ENCODE results near the gene AMY2A. TPM values are rescaled to one million over a fixed set of nuclear protein-coding genes. Genes with fewer than 3 reads are reported as not detected.
"Not testable (repeated sequence)": the region's sequence is repeated elsewhere in the genome, so short reads cannot be mapped to it uniquely, and the experiment has no call there.

The AMY2A gene
- total RNA-seq, 5 donors from 2014 or later (not counting 1 experiment from before 2014, with no cell fraction given), result 0.82 to 1.6 (median 0.98) TPM; not detected in 2

- no CpG with 5 or more reads among the region's 2 CpGs for WGBS (ENCODE audit: insufficient coverage)
Measured at GRCh38 chr1:103584537-103584936, 32.7 kb upstream of the AMY2A start.

GRCh38 chr1:103602740-103603139 is 14.5 kb upstream of the AMY2A start:
- WGBS (ENCODE audit: insufficient coverage), result no CpG with 5 or more reads among the region's 3 CpGs
- CTCF ChIA-PET; H3K9me3 Mint-ChIP-seq; POLR2A ChIA-PET; H3K27me3 ChIP-seq (replicated peaks in 1 of 2; ENCODE audit: control insufficient read depth in 2 of 2, extremely low read depth in 1 of 2, insufficient read depth in 2 of 2, low read length in 1 of 2); H3K4me3 ChIP-seq (ENCODE audit: control insufficient read depth in 1 of 2, extremely low read depth in 1 of 2, low read length in 1 of 2); H3K36me3 Mint-ChIP-seq; H3K27me3 Mint-ChIP-seq; H3K27ac ChIP-seq (ENCODE audit: low read length); H3K36me3 ChIP-seq (ENCODE audit: control insufficient read depth in 2 of 2, extremely low read depth in 1 of 2, insufficient read depth in 1 of 2, low read length in 1 of 2); H3K4me3 Mint-ChIP-seq; H3K27ac Mint-ChIP-seq; H3K4me1 ChIP-seq (ENCODE audit: control insufficient read depth in 1 of 2, extremely low read depth in 1 of 2, insufficient read depth in 2 of 2, low read length in 2 of 2); DNase-seq; H3K4me1 Mint-ChIP-seq; H3K9me3 ChIP-seq; ATAC-seq (replicated peaks in 1 of 4): not testable (repeated sequence)

More at GRCh38 chr1:103584537-103584936, 32.7 kb upstream of the AMY2A start:
- Mint-ChIP-seq H3K4me3 (no peak overlapping the region), H3K36me3 (peaks cover 9% of the 10 kb centered on the region), H3K9me3 (peaks cover 7 to 9% (median 7%) of the 10 kb centered on the region in 3 donors), H3K27ac (no peak overlapping the region), H3K27me3 (peaks cover 0 to under 1% of the 10 kb centered on the region in 2 donors), H3K4me1 (no peaks in the 10 kb centered on the region)
- ChIA-PET CTCF (no interaction called here), POLR2A (no interaction called here)
- no peak for DNase-seq
- H3K36me3 ChIP-seq (ENCODE audit: control insufficient read depth in 2 of 2, extremely low read depth in 1 of 2, insufficient read depth in 1 of 2, low read length in 1 of 2), result peaks cover 0 to 2% of the 10 kb centered on the region in 2 donors
- no peaks in the 10 kb centered on the region for H3K4me1 ChIP-seq (ENCODE audit: control insufficient read depth in 1 of 2, extremely low read depth in 1 of 2, insufficient read depth in 2 of 2, low read length in 2 of 2)
- H3K4me3 ChIP-seq (ENCODE audit: control insufficient read depth in 1 of 2, extremely low read depth in 1 of 2, low read length in 1 of 2), result no peak overlapping the region
- ATAC-seq (replicated peaks in 1 of 4), result no peak
- no peak overlapping the region for H3K27ac ChIP-seq (ENCODE audit: low read length)
- no peaks in the 10 kb centered on the region for H3K9me3 ChIP-seq
- H3K27me3 ChIP-seq (replicated peaks in 1 of 2; ENCODE audit: control insufficient read depth in 2 of 2, extremely low read depth in 1 of 2, insufficient read depth in 2 of 2, low read length in 1 of 2), result no peaks in the 10 kb centered on the region

GRCh38 chr1:103616362-103616761 is 865 bp upstream of the AMY2A start:
- Histone ChIP-seq H3K36me3 (ENCODE audit: control insufficient read depth in 2 of 2, extremely low read depth in 1 of 2, insufficient read depth in 1 of 2, low read length in 1 of 2) (no peaks in the 10 kb centered on the region), H3K27ac (ENCODE audit: low read length) (no peak overlapping the region), H3K9me3 (no peaks in the 10 kb centered on the region), H3K4me3 (ENCODE audit: control insufficient read depth in 1 of 2, extremely low read depth in 1 of 2, low read length in 1 of 2) (no peak overlapping the region), H3K27me3 (replicated peaks in 1 of 2; ENCODE audit: control insufficient read depth in 2 of 2, extremely low read depth in 1 of 2, insufficient read depth in 2 of 2, low read length in 1 of 2) (no peaks in the 10 kb centered on the region), H3K4me1 (ENCODE audit: control insufficient read depth in 1 of 2, extremely low read depth in 1 of 2, insufficient read depth in 2 of 2, low read length in 2 of 2) (no peaks in the 10 kb centered on the region)
- Mint-ChIP-seq H3K36me3 (no peaks in the 10 kb centered on the region), H3K4me1 (no peaks in the 10 kb centered on the region), H3K4me3 (no peak overlapping the region), H3K27ac (no peak overlapping the region), H3K27me3 (no peaks in the 10 kb centered on the region), H3K9me3 (no peaks in the 10 kb centered on the region)
- DNase-seq (no peak), ATAC-seq (replicated peaks in 1 of 4) (no peak)
- 100% methylated on average over 1 of the region's 2 CpGs for WGBS (ENCODE audit: insufficient coverage)
- ChIA-PET POLR2A (no interaction called here), CTCF (no interaction called here)

GRCh38 chr1:103627436-103627835 is 10.2 kb downstream of the AMY2A start:
- DNase-seq; H3K27ac ChIP-seq (ENCODE audit: low read length); H3K9me3 Mint-ChIP-seq; H3K36me3 ChIP-seq (ENCODE audit: control insufficient read depth in 2 of 2, extremely low read depth in 1 of 2, insufficient read depth in 1 of 2, low read length in 1 of 2); H3K27me3 ChIP-seq (replicated peaks in 1 of 2; ENCODE audit: control insufficient read depth in 2 of 2, extremely low read depth in 1 of 2, insufficient read depth in 2 of 2, low read length in 1 of 2); H3K36me3 Mint-ChIP-seq; CTCF ChIA-PET; H3K4me3 Mint-ChIP-seq; POLR2A ChIA-PET; H3K4me1 ChIP-seq (ENCODE audit: control insufficient read depth in 1 of 2, extremely low read depth in 1 of 2, insufficient read depth in 2 of 2, low read length in 2 of 2); ATAC-seq (replicated peaks in 1 of 4); H3K4me1 Mint-ChIP-seq; H3K27me3 Mint-ChIP-seq; H3K4me3 ChIP-seq (ENCODE audit: control insufficient read depth in 1 of 2, extremely low read depth in 1 of 2, low read length in 1 of 2); H3K9me3 ChIP-seq; H3K27ac Mint-ChIP-seq: not testable (repeated sequence)
- no CpG with 5 or more reads among the region's 4 CpGs for WGBS (ENCODE audit: insufficient coverage)

- H3K36me3 Mint-ChIP-seq; POLR2A ChIA-PET; H3K27me3 Mint-ChIP-seq; DNase-seq; H3K4me1 Mint-ChIP-seq; H3K9me3 Mint-ChIP-seq; H3K27ac Mint-ChIP-seq; H3K27ac ChIP-seq (ENCODE audit: low read length); H3K27me3 ChIP-seq (replicated peaks in 1 of 2; ENCODE audit: control insufficient read depth in 2 of 2, extremely low read depth in 1 of 2, insufficient read depth in 2 of 2, low read length in 1 of 2); CTCF ChIA-PET; H3K9me3 ChIP-seq; H3K4me3 Mint-ChIP-seq; ATAC-seq (replicated peaks in 1 of 4); H3K4me3 ChIP-seq (ENCODE audit: control insufficient read depth in 1 of 2, extremely low read depth in 1 of 2, low read length in 1 of 2); H3K4me1 ChIP-seq (ENCODE audit: control insufficient read depth in 1 of 2, extremely low read depth in 1 of 2, insufficient read depth in 2 of 2, low read length in 2 of 2); H3K36me3 ChIP-seq (ENCODE audit: control insufficient read depth in 2 of 2, extremely low read depth in 1 of 2, insufficient read depth in 1 of 2, low read length in 1 of 2): not testable (repeated sequence)
- WGBS (ENCODE audit: insufficient coverage), result no CpG with 5 or more reads among the region's 3 CpGs
Measured at GRCh38 chr1:103641194-103641593, 24.0 kb downstream of the AMY2A start.

GRCh38 chr1:103643908-103644307 is 26.7 kb downstream of the AMY2A start:
- H3K36me3 Mint-ChIP-seq; H3K27me3 Mint-ChIP-seq; H3K27me3 ChIP-seq (replicated peaks in 1 of 2; ENCODE audit: control insufficient read depth in 2 of 2, extremely low read depth in 1 of 2, insufficient read depth in 2 of 2, low read length in 1 of 2); H3K27ac ChIP-seq (ENCODE audit: low read length); H3K4me3 ChIP-seq (ENCODE audit: control insufficient read depth in 1 of 2, extremely low read depth in 1 of 2, low read length in 1 of 2); DNase-seq; H3K9me3 Mint-ChIP-seq; H3K27ac Mint-ChIP-seq; H3K4me1 ChIP-seq (ENCODE audit: control insufficient read depth in 1 of 2, extremely low read depth in 1 of 2, insufficient read depth in 2 of 2, low read length in 2 of 2); H3K4me3 Mint-ChIP-seq; POLR2A ChIA-PET; H3K4me1 Mint-ChIP-seq; H3K9me3 ChIP-seq; CTCF ChIA-PET; ATAC-seq (replicated peaks in 1 of 4); H3K36me3 ChIP-seq (ENCODE audit: control insufficient read depth in 2 of 2, extremely low read depth in 1 of 2, insufficient read depth in 1 of 2, low read length in 1 of 2): not testable (repeated sequence)
- no CpG with 5 or more reads among the region's 3 CpGs for WGBS (ENCODE audit: insufficient coverage)

GRCh38 chr1:103650305-103650704 is 33.1 kb downstream of the AMY2A start:
- H3K4me1 Mint-ChIP-seq; H3K4me1 ChIP-seq (ENCODE audit: control insufficient read depth in 1 of 2, extremely low read depth in 1 of 2, insufficient read depth in 2 of 2, low read length in 2 of 2); H3K9me3 ChIP-seq; H3K4me3 Mint-ChIP-seq; CTCF ChIA-PET; H3K27ac Mint-ChIP-seq; H3K27me3 ChIP-seq (replicated peaks in 1 of 2; ENCODE audit: control insufficient read depth in 2 of 2, extremely low read depth in 1 of 2, insufficient read depth in 2 of 2, low read length in 1 of 2); ATAC-seq (replicated peaks in 1 of 4); H3K36me3 Mint-ChIP-seq; DNase-seq; H3K4me3 ChIP-seq (ENCODE audit: control insufficient read depth in 1 of 2, extremely low read depth in 1 of 2, low read length in 1 of 2); H3K27ac ChIP-seq (ENCODE audit: low read length); POLR2A ChIA-PET; H3K36me3 ChIP-seq (ENCODE audit: control insufficient read depth in 2 of 2, extremely low read depth in 1 of 2, insufficient read depth in 1 of 2, low read length in 1 of 2); H3K27me3 Mint-ChIP-seq; H3K9me3 Mint-ChIP-seq: not testable (repeated sequence)
- WGBS (ENCODE audit: insufficient coverage), result no CpG with 5 or more reads among the region's 3 CpGs

Data from T-cell (primary cell).